Left kidney (tissue), 2 donors: ENCODE results near the gene CARMIL3. TPM values are rescaled to one million over a fixed set of nuclear protein-coding genes. Genes with fewer than 3 reads are reported as not detected.

Source experiments
- DNase-seq: peaks from one replicate; pipeline ENCODE4 v3.0.0-alpha.2; 2013
- polyA plus RNA-seq: library from polyadenylated mRNA; unstranded; fragments of 120-200 nt; gene quantifications from one replicate; pipeline ENCODE4 v1.2.1, GENCODE V29; 2013; ENCODE audit not compliant: insufficient read length

CARMIL3 gene
- polyA plus RNA-seq, 1 donor, result 2.4 TPM

DNA sequence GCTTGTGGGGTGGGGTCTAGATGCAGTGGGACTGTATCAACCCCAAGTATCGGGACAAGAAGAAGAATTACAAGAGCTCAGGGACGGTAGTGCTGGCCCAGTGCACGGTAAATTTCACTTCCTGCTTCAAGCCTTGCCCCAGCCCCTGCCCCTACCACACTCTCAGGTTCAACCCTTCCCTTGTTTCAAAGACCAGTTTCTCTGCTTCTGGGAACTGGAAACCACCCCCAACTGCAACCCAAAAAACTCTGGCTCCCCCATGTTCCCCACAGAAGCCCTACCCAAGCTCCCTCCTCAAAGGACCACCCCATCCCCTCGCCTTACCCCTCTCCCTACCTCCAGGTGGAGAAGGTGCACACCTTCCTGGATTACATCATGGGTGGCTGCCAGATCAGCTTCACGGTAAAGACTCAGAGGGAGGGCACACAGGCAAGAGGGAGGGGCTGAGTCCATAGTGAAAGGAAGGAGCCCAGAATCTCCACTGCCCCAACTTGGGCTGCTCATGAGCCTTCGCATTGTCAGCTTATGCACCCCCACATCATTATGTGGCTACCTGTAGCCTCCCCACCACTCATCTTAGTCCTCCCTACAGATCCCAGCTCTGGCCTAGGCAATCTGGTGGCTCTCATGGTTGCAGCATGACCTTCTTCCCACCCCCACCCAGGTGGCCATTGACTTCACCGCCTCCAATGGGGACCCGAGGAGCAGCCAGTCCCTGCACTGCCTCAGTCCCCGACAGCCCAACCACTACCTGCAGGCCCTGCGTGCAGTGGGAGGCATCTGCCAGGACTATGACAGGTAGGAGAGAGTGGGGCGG lies 23.9 kb downstream of the CARMIL3 start:
- DNase-seq, result no peak

DNA sequence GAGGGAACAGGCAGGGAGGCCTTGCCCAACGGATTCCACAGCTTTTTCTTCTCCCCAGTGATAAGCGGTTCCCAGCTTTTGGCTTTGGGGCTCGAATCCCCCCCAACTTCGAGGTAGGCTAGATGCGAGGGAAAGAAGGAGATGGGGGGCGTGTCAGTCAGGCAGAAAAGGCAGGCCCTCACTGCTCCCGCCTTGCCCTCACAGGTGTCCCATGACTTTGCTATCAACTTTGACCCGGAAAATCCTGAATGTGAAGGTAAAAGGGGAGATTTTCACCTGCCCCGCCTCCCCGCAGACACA lies 24.4 kb downstream of the CARMIL3 start:
- DNase-seq, result no peak

DNA sequence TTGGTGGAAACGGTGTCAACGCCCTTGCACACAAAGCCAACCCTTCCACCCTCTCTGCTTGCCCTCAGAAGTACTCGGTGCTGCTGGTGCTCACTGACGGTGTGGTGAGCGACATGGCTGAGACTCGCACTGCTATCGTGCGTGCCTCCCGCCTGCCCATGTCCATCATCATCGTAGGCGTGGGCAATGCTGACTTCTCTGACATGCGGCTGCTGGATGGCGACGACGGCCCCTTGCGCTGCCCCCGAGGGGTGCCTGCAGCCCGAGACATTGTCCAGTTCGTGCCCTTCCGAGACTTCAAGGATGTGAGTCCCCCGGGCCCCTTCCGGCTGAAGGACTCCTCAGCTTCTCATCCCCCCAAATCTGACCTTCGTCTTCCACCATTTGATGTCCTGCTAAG lies 25.3 kb downstream of the CARMIL3 start:
- DNase-seq, result no peak

DNA sequence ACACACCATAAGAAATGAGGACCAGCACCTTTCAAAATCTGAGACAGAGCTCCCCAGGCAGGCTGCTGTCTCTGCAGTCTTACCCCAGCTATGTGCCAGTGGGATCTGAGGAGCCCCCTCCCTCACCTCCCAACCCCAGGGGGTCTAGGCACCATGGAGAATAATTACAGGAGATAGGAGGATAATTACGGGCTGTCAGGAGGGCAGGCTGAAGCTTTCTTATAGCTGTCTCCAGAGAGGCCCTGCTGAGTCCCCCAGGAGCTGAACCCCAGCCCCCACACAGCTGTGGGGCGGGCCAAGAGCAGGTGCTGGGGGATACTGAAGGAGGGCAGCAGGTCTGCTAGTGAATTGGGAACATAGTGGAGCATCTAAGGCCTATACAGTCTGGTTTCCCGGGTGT lies 26.3 kb downstream of the CARMIL3 start:
- no peak for DNase-seq

DNA sequence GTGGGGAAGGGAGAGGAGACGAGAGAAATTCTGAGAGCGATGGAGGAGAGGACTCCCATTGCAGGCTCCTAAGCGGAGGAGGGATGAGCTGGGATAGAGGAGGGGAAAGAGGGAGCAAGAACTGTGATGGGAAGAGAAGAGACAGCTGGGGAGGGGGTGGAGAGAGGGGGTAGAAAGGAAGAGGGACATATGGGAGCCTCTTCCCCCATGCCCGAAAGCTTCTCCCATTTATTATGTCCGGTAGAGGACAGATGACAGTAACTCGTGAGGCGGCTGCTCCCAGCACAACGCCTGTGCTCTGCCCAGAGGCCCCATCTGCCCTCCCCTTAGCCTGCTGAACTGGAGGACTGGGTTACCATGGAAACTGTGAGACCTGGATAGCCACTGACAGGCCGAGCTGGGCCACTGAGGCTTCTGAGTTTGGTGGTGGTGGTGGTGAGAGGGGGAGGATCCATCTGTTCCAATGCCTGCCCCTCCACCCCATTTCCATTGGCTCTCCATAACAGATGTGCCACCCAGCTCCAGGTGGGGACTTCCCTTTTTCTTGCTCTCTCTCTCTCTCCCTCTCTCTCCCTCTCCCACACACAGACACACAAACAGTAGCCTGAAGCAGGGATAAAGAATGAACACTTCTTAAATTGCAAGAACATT lies 27.8 kb downstream of the CARMIL3 start:
- DNase-seq, result no peak

DNA sequence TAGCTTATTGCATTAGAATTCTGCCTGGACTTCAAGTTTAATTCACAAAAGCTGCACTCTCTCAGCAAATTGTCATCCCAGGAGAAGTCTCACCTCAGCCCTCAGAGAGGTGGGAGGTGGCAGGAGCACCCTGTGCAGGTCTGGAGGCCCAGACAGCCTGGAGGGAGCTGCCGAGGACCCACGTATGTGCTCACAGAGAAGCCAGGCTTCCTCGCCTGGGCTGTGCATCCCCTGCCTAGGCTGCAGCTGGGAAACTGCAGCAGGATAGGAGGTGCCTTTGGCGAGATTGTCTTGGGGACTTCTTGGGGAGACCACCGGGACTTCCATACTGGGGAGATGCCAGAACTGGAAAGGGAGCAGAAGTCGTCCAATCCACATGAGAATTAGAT lies 28.3 kb downstream of the CARMIL3 start:
- no peak for DNase-seq

DNA sequence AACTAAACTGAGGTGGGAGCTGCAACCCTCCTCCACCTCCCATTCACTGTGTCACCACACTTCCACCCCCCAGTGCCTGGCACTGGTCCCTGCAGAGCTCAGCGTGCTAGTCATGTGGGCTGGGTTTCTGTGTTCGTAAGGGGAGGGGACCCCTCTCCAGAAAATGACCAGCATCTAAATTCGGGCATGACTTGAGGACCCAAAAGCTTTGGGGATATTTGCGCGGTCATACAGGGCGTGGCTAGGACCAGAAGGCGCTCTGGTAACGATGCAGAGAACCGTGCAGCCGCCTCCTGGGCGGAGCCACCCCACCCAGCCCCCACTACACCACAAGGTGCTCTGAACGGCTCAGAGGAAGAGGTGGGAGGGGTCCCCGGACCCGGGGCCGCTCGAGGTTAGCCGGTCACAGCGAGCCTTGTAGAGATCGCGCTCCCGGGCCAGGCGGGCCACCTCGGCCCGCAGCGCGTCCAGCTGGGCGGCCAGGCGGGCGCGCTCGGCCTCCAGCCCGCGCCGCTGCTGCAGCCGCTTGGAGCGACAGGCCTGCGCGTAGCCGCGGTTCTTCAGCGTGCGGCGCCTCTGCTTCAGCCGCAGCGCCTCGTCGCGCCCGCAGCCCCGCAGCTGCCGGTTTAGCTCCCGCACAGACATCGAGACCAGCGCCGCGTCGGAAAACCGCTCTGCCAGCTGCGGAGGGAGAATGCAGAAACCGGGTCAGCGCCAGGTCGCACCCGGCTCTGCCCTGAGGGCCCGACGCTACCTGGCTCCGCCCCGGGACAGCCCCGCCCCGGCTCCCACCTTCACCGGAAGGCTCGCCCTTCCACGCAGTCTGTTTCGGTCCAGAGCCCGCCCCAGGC lies 29.3 kb downstream of the CARMIL3 start:
- no peak for DNase-seq

DNA sequence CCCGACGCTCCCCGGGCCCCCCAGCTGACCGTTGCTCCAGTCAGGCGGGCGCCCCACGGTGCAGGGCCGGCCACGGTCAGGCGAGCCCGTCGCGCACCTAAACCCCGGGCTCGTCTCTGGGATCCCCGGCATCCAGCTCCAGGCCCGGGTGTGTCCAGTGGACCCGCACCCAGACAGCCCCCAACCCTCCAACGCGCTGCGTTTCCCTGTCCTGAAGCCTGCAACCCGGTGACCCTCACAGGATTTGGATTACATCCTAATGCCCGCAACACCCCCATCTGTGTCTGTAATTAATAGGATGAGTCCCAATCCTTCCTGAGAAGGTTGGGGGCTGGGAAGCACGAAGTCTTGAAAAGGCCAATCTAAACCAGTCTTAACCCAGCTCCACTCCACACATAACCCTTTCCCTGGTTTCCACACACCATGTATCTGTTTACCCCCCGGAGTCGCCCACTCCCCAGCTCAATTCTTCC lies 30.0 kb downstream of the CARMIL3 start:
- no peak for DNase-seq

DNA sequence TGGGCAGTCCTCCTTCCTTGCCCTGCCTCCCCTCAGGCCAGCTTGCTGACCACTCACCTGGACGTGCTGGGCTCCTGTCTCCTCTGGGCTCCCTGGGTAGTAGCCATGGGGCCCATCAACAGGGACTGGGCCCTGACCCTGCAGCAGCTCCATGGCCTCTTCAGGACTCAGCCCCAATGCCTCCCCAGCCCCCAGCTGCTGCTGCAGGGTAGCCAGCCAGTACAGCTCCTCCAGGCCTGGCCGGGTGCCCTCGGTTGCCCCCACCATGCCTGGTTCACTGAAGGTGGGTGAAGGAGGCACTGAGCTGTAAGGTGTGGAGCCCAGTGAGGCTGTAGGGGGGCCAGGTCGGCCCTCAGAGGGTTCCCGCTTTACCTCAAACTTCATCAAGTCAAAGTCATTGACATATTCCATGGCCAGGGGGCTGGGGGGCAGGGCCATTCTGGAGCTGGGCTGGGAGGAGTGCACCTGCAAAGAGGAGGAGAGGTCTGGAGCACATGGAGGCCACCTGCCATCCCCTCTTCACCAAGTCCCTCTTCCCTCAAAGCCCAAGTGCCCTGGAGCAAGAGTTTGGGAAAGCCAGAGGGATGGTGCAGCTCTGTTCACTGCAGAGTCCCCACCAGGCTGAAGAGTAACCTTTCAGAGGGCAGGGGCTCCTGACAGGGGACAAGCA lies 30.7 kb downstream of the CARMIL3 start:
- DNase-seq, result no peak

DNA sequence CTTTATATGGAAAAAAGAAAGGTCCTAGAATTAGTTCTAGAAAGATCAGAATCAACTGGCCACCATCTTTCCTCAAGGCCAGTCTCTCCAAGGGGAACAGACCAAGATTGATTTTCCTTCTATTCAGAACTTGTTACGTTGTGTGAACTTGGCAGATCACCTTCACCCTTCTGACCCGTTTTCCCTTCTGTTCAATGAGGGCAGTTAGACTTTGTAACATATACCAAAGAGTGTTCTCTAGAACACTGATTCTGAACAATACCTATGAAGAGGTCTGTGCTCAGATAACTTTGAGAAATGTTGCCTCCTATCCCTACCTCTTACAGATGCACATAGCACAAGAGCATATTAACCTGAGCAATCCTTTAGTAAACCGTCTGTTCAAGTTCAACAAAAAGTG lies 31.7 kb downstream of the CARMIL3 start:
- no peak for DNase-seq

DNA sequence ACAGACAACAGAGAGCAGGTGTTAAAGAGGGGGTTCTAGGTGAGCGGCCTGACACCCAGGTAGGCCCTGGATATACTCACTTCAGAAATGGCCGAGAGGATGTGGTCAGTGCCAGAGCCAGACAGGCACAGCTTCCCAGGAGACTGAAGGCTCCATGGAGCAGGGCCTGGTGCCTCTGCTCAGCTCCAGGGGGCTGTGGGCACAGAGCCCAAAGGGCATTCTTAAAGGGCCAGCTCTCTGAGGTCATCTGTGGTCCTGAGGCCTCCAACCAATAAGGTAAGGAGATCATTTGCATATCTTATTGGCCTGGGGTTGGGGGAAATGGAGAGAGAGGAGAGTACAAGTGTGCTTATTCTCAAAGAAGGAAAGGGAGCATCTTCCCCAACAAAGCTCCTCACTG lies 32.6 kb downstream of the CARMIL3 start:
- DNase-seq, result no peak

DNA sequence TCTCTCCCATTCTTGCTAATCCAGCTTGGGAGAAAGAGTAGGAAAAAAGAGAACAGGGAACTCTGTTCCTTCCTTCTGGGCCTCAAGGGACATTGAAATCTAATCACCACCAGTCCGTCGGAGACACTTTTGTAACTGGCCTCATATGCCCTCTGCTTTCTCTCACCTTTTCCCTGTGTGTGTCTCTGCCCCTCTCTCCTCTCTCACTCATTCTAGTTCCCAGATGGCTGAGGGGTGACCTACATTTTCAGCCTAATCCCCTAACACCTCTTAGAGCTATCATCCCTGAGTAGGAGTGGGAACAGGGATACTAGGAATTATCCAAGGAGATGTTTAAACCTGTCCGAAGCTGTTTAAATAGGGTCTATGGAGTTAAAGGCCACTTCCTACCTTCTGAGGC lies 33.4 kb downstream of the CARMIL3 start:
- no peak for DNase-seq

DNA sequence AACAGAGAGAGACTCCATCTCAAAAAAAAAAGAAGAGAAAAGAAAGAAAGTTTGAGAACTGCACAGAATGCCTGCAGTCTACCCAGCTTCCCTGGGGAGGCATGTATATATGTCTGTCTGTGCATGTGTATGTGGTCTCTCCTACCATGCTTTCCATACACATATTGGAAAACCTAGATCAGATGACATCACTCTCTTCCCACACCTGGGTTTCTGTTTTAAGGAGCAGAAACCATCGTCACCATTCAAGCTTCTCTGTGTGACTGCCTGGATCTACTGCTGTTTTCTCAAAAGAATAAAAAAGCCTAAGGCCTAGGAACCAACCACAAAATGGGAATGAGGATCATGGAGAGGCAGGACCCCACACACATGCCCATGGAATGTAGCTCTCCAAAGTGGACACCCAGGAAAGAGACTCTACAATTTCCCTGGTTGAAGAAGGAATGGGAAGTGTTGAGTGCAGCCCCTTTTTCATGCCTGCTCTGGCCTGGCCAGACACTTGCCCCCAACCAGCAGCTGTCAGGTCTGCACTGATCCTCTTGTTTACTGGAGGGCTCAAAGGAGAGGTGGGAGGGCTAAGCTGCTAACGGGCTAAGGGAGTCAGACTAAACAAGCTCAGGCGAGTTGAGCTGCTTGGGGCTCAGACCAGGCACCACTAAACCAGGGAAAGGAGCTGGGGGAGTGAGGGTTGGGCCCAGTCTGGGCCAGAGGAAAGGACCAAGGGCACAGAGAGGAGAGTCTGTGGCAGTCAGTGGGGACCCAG lies 34.6 kb downstream of the CARMIL3 start:
- no peak for DNase-seq

DNA sequence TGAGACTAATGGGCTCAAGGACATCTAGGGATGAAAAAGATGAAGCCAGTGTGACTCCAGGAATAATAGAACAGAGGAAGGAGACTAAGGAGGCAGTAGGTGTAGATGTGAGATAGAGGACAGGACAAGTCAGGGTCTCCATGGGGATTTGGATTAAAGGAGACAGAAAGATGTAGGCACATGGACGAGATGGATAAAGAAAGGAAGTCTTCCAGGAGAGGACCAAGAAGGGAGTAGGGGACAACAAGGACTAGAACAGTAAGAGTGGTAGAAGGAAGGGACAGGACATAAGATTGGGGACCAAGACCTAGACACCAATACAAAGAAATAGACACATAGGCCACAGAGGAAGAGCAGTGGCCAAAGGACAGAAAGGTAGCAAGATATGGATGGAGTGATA lies 35.2 kb downstream of the CARMIL3 start:
- DNase-seq, result no peak

DNA sequence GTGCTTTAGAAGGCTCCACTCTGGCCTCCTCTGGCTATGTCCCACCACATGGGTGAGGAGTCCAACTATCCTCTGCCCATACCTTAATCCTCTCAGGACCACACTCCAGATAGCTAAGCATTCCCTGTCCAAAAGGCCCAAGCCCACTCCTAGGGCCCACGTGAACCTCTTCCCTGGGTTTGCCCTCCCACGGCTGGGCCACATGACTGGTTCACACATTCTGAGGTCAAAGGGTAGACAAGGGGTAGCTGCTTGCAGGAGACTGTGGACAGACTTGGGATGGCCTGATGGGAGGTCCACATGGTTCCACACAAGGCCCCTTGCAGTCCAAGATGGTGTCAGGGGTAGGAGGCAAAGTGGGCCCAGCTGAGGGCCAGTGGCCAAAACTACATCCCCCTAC lies 36.3 kb downstream of the CARMIL3 start:
- no peak for DNase-seq

DNA sequence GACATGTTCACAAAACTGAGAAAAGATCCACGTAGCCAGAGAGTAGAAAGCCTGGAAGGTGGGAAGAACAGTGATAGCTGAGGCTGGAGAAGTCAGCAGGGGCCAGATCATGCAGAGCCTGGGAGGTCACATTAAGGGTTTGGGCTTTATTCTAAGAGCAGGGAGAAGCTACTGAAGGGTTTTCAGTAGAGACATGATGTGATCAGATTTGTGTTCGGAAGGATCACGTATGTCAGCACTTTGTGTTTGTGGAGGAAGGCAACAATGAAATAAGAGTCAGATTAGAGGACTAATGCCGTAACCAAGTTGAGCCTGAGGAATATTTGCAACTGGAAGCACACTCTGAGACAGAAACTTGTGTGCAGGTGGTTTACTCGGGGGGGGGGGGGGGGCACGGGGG lies 38.1 kb downstream of the CARMIL3 start:
- DNase-seq, result no peak

DNA sequence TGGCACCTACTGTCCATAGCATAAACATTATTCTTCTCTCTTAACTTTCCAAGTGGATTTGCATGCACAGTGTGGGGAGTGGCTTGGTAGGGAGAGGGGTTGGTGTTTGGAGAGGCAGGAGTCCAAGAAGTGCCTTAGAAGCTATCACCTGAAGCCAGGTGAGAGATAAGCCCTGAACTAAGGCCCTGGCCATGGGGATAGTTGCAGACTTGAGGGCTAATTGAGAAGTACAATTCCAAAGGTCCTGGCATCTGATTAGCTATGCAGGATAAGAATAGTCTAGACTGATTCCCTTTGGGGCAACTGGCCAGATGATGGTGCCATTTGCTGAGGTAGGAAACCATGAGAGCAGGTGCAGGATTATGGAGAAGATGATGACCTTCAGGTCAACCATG lies 40.3 kb downstream of the CARMIL3 start:
- DNase-seq, result no peak

DNA sequence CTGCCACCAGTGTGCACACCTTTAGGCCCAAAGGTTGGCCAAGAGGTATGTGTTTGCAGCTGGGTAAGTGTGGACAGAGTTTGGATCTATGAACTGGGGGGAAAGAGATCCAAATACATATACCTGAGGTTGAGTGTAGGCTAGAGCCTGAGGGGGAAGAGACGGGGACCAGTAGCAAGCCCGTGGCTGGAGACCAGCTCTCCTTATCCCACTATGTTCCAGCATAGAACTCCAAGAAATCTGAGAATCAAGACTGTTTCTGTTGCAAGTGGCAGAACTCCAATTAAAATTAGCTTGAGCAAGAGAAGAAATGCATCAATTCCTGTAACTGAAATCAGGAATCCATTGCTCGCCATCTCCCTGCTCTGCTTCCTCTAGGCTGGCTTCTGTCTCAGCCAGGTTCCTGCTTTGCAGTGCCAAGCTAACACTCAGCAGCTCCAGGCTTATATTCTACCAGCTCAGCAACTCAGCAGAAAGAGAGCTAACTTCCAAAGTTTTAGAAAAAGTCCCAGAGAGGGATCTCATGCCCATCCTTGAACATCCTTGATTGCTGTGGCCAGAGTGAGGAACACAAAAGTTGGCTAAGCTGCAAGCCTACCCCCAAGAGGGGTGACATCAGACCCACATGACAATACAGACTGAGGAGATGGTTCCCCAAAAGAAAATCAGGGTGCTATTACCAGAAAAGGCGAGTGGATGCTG lies 40.8 kb downstream of the CARMIL3 start:
- DNase-seq, result no peak

DNA sequence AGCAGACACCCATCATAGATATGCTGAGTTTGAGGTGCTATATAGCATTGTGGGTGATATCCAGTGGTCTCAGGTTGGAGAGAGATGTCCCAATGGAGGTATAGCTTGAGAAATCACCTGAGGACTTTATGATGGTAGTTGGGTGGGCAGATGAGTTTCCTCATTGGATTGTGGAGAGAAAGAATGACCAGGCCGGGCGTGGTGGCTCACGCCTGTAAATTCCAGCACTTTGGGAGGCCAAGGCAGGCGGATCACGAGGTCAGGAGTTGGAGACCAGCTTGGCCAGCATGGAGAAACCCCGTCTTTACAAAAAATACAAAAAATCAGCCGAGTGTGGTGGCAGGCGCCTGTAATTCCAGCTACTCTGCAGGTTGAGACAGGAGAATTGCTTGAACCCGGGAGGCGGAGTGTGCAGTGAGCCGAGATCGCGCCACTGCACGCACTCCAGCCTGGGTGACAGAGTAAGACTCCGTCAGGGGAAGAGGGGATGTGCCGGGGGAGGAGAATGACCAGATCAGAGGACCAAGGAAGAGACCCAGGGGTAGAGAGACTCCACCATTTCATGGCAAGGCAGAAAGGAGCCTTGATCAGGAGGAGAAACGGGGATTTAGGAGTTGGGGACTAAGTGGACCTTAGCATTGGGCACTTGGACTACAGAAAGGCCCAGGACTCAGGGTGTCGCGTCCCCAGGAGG lies 41.5 kb downstream of the CARMIL3 start:
- no peak for DNase-seq
